ENCODE results near the gene A4GNT.

A4GNT gene

DNA sequence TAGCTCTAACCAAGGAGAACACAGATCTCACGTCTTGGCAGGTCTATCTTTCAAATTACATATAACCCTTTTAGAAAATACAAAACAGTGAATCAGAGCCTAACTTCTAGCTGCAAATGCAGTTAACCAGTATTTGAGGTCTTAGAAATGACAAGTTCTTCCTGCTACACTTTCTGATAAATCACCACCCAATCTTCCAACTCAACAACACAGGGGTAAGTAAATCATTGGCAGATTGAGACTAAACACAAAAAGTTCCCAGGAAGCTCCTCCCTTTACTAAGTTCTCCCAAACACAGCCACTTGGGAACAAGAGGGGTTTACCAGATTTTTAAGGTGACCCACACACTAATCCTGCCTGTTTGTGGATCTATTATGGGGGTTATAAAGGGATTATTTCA lies at the start of gene A4GNT:
A4GNT (minus strand) TSS at position 152 of the 400 bp plus-strand sequence. CDS start 1,134 bp downstream, outside the sequence.
- H3K4me2 ChIP-seq, result no peak within 1 kb of the TSS
- TF ChIP-seq, protein P1, sequence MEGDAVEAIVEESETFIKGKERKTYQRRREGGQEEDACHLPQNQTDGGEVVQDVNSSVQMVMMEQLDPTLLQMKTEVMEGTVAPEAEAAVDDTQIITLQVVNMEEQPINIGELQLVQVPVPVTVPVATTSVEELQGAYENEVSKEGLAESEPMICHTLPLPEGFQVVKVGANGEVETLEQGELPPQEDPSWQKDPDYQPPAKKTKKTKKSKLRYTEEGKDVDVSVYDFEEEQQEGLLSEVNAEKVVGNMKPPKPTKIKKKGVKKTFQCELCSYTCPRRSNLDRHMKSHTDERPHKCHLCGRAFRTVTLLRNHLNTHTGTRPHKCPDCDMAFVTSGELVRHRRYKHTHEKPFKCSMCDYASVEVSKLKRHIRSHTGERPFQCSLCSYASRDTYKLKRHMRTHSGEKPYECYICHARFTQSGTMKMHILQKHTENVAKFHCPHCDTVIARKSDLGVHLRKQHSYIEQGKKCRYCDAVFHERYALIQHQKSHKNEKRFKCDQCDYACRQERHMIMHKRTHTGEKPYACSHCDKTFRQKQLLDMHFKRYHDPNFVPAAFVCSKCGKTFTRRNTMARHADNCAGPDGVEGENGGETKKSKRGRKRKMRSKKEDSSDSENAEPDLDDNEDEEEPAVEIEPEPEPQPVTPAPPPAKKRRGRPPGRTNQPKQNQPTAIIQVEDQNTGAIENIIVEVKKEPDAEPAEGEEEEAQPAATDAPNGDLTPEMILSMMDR (conservative IDR thresholded peaks at IDR 0.05; ENCODE audit: low read depth, low read length), result no peak
- no peaks in the 10 kb centered on the region for H3K27me3 ChIP-seq (ENCODE audit: insufficient read depth, low read depth)
- no peaks in the 10 kb centered on the region for H3K79me2 ChIP-seq (ENCODE audit: insufficient read depth, low read depth)
- H3K27ac ChIP-seq, result no peak within 1 kb of the TSS
- no peaks in the 10 kb centered on the region for H3K4me1 ChIP-seq (ENCODE audit: low read depth, poor library complexity, severe bottlenecking)
- no peak within 1 kb of the TSS for H3K4me3 ChIP-seq (IDR thresholded peaks at IDR 0.05; ENCODE audit: insufficient read depth, low read depth, low read length)
- H3K36me3 ChIP-seq (ENCODE audit: insufficient read depth), result no peaks in the 10 kb centered on the region
- no peak within 1 kb of the TSS for H2AFZ ChIP-seq (ENCODE audit: low read depth)
- H3K9ac ChIP-seq, result no peak within 1 kb of the TSS
- H4K20me1 ChIP-seq (ENCODE audit: insufficient read depth), result no peaks in the 10 kb centered on the region

DNA sequence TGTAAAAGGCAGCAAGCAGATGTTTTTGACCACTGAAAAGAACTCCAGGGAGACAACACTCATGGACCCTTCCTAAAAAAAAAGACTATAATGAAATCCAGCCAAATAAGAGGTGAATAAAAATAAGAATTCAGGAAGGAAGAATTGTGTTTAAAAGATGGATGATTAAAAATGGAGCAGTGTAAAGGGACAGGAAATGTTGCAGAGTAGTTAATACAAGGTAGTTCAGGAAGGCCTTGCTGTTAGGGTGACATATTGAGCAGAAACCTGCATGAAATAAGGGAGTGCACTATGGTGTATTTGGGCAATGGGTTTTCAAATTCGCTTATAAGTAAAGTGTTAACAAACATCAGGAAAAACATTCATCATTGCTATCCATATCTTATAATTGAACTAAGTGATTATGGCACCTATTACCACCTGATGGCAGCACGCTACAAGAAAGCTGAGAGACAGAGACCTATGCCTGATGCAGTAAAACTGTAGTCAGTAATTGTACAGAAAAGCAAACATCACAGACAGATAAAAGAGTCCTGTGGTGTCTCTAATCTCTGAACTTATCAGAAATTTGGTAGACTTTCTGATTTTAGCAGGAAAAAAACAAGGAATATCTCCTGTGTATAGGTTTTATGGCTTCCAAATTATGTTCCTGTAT lies 48.3 kb upstream of the A4GNT start:
- no peaks in the 10 kb centered on the region for H4K20me1 ChIP-seq (ENCODE audit: insufficient read depth)
- no peak overlapping the region for H2AFZ ChIP-seq (ENCODE audit: low read depth)
- no peaks in the 10 kb centered on the region for H3K36me3 ChIP-seq (ENCODE audit: insufficient read depth)
- H3K9ac ChIP-seq, result no peak overlapping the region
- TF ChIP-seq, protein P1 (conservative IDR thresholded peaks at IDR 0.05; ENCODE audit: low read depth, low read length), result peak; percentile 53
- no peak overlapping the region for H3K27ac ChIP-seq
- H3K4me2 ChIP-seq, result no peak overlapping the region
- no peaks in the 10 kb centered on the region for H3K79me2 ChIP-seq (ENCODE audit: insufficient read depth, low read depth)
- no peaks in the 10 kb centered on the region for H3K4me1 ChIP-seq (ENCODE audit: low read depth, poor library complexity, severe bottlenecking)
- no peak overlapping the region for H3K4me3 ChIP-seq (IDR thresholded peaks at IDR 0.05; ENCODE audit: insufficient read depth, low read depth, low read length)
- H3K27me3 ChIP-seq (ENCODE audit: insufficient read depth, low read depth), result no peaks in the 10 kb centered on the region

DNA sequence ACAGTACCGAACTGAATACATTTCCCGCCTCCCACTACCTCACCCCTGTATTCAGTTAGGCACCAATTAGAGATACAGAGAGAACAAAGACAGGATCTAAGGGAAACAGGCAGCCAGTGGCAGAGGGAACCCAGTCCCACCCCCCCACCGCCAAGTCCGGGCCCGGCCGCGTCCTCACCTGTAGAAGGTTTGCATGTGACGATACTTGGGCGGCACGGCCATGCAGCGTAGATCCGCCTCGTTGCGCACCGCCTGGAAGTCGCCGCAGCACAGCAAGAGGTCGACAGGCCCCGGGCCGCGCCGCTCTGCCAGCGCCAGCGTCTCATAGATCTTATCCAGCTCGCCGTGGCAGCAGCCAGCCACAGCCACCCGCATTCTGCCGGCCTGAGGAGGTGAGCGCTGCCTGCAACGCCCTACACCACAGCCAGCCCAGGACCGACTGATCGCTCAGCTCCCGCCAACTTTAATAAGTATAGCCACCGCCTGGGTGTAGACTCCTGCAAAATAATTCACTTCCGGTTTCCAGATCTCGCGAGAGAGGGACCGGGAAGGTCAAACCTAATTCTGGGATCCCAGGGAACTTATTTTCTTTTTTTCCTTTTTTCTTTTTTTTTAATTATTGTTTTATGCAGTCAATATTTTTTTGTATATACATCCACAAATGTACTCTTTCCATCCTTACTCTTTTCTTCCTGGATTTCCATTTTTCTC lies 42.4 kb upstream of the A4GNT start, which contains the start of gene DBR1:
DBR1 (minus strand) TSS at position 501 of the 711 bp plus-strand sequence; CDS start at position 375, 126 bp downstream.
- Histone ChIP-seq H3K4me3 (IDR thresholded peaks at IDR 0.05; ENCODE audit: insufficient read depth, low read depth, low read length) (no peak within 1 kb of the TSS), H3K4me2 (peak within 1 kb of the TSS; percentile 87), H3K36me3 (ENCODE audit: insufficient read depth) (no peaks in the 10 kb centered on the region; the same call in 1 of the 2 replicates), H3K4me1 (ENCODE audit: low read depth, poor library complexity, severe bottlenecking) (peaks cover 26% of the 10 kb centered on the region), H3K9ac (peak within 1 kb of the TSS; percentile 75), H2AFZ (ENCODE audit: low read depth) (peak within 1 kb of the TSS; percentile 94), H3K79me2 (ENCODE audit: insufficient read depth, low read depth) (peaks cover 10% of the 10 kb centered on the region), H4K20me1 (ENCODE audit: insufficient read depth) (no peaks in the 10 kb centered on the region), H3K27me3 (ENCODE audit: insufficient read depth, low read depth) (no peaks in the 10 kb centered on the region), H3K27ac (peak within 1 kb of the TSS; percentile 69)
- TF ChIP-seq, protein P1 (conservative IDR thresholded peaks at IDR 0.05; ENCODE audit: low read depth, low read length), result no peak

DNA sequence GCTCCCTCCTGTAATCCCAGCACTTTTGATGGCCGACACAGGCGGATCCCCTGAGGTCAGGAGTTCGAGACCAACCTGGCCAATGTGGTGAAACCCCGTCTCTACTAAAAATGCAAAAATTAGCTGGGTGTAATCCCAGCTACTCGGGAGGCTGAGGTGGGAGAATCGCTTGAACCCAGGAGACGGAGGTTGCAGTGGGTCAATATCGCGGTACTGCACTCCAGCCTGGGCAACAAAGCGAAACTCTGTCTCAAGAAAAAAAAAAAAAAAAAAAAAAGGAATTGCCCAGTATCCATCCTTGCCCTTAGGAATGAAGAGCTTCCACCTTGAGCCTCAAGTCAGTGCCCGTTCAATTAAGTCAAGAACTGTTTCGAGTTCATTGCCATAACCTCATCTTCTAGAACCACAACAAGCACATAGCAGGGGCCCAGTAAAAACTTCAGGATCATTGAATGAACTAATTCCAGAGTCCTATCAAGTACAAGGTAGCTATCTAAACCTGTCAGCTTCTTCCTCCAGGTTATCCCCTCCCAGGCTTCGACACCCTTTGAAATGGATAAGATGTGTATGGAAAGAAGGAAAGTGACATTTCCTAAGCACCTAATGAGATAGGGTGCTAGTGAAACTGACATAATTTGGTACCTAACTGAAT lies 41.7 kb upstream of the A4GNT start:
- H3K27me3 ChIP-seq (ENCODE audit: insufficient read depth, low read depth), result no peaks in the 10 kb centered on the region
- no peak overlapping the region for H3K4me3 ChIP-seq (IDR thresholded peaks at IDR 0.05; ENCODE audit: insufficient read depth, low read depth, low read length)
- peak overlapping the region; percentile 69; the same call in 1 of the 2 replicates for H3K27ac ChIP-seq
- H4K20me1 ChIP-seq (ENCODE audit: insufficient read depth), result no peaks in the 10 kb centered on the region
- H3K9ac ChIP-seq, result peak overlapping the region; percentile 75; the same call in 1 of the 2 replicates
- TF ChIP-seq, protein P1 (conservative IDR thresholded peaks at IDR 0.05; ENCODE audit: low read depth, low read length), result no peak
- H3K4me1 ChIP-seq (ENCODE audit: low read depth, poor library complexity, severe bottlenecking), result peaks cover 26% of the 10 kb centered on the region
- H2AFZ ChIP-seq (ENCODE audit: low read depth), result peak overlapping the region; percentile 94
- H3K4me2 ChIP-seq, result peak overlapping the region; percentile 74
- peaks cover 10% of the 10 kb centered on the region for H3K79me2 ChIP-seq (ENCODE audit: insufficient read depth, low read depth)
- no peaks in the 10 kb centered on the region; the same call in 1 of the 2 replicates for H3K36me3 ChIP-seq (ENCODE audit: insufficient read depth)
